Stimulated activated CD4-positive, alpha-beta T cell treated with anti-CD3 and anti-CD28 coated beads, Interleukin-4, amount 100 ng/mL, for 24 hours (primary cell): ENCODE measurements around the gene TSPAN18.

Experiments
- DNase-seq: peaks from one replicate; pipeline ENCODE4 v3.0.0-alpha.2; 2020

The TSPAN18 gene

GRCh38 chr11:44778195-44779100 lies 51.7 kb downstream of the TSPAN18 start:
- DNase-seq = no peak

- DNase-seq = no peak
Measured at GRCh38 chr11:44779736-44780520, 53.2 kb downstream of the TSPAN18 start.

- DNase-seq = no peak
Measured at GRCh38 chr11:44780940-44781631, 54.3 kb downstream of the TSPAN18 start.

- DNase-seq = no peak
Measured at GRCh38 chr11:44781655-44782054, 54.9 kb downstream of the TSPAN18 start.

- no peak for DNase-seq
Measured at GRCh38 chr11:44782478-44782877, 55.7 kb downstream of the TSPAN18 start.

GRCh38 chr11:44784436-44784760 lies 57.6 kb downstream of the TSPAN18 start:
- DNase-seq = no peak

- DNase-seq = no peak
Measured at GRCh38 chr11:44784851-44785250, 58.1 kb downstream of the TSPAN18 start.

GRCh38 chr11:44785856-44786607 lies 59.3 kb downstream of the TSPAN18 start:
- no peak for DNase-seq

- no peak for DNase-seq
Measured at GRCh38 chr11:44787070-44787469, 60.3 kb downstream of the TSPAN18 start.

GRCh38 chr11:44787981-44788380 lies 61.2 kb downstream of the TSPAN18 start:
- no peak for DNase-seq

GRCh38 chr11:44788536-44789261 lies 61.9 kb downstream of the TSPAN18 start:
- no peak for DNase-seq

- no peak for DNase-seq
Measured at GRCh38 chr11:44789496-44789895, 62.7 kb downstream of the TSPAN18 start.

- DNase-seq = no peak
Measured at GRCh38 chr11:44790211-44790610, 63.4 kb downstream of the TSPAN18 start.

GRCh38 chr11:44791316-44791925 lies 64.7 kb downstream of the TSPAN18 start:
- no peak for DNase-seq

GRCh38 chr11:44792171-44792570 lies 65.4 kb downstream of the TSPAN18 start:
- DNase-seq = no peak

GRCh38 chr11:44793350-44794090 lies 66.8 kb downstream of the TSPAN18 start:
- no peak for DNase-seq

- no peak for DNase-seq
Measured at GRCh38 chr11:44795803-44796535, 69.2 kb downstream of the TSPAN18 start.

- DNase-seq = no peak
Measured at GRCh38 chr11:44797051-44797450, 70.3 kb downstream of the TSPAN18 start.

- no peak for DNase-seq
Measured at GRCh38 chr11:44797886-44798606, 71.3 kb downstream of the TSPAN18 start.
